HG03066 (cell line): ENCODE data around the gene TP73.
"Not testable (repeated sequence)": the region's sequence is repeated elsewhere in the genome, so short reads cannot be mapped to it uniquely, and the experiment has no call there.

Experiments
- ATAC-seq: cut with Tn5 transposase; IDR thresholded peaks from one replicate; pipeline ENCODE4 v1.9.1; 2021; ENCODE audit warnings: low read depth; ENCODE audit not compliant: unreplicated experiment

TP73 gene

GRCh38 chr1:3736708-3737107 lies 84.4 kb downstream of the TP73 start:
- no peak for ATAC-seq

- ATAC-seq: no peak
These were observed 86.6 kb downstream of the TP73 start for GRCh38 chr1:3738943-3739342.

- ATAC-seq: no peak
These were observed 87.7 kb downstream of the TP73 start for GRCh38 chr1:3740042-3740441.

- no peak for ATAC-seq
These were observed 88.4 kb downstream of the TP73 start for GRCh38 chr1:3740752-3741151.

GRCh38 chr1:3741566-3742438 lies 89.5 kb downstream of the TP73 start:
- ATAC-seq: no peak

- no peak for ATAC-seq
These were observed 90.4 kb downstream of the TP73 start for GRCh38 chr1:3742439-3743298.

GRCh38 chr1:3743421-3743820 lies 91.1 kb downstream of the TP73 start:
- ATAC-seq: no peak

GRCh38 chr1:3743826-3744225 lies 91.5 kb downstream of the TP73 start:
- no peak for ATAC-seq

- ATAC-seq: no peak
These were observed 92.3 kb downstream of the TP73 start for GRCh38 chr1:3744646-3745045.

GRCh38 chr1:3745071-3745470 lies 92.8 kb downstream of the TP73 start:
- ATAC-seq: no peak

GRCh38 chr1:3745590-3746381 lies 93.5 kb downstream of the TP73 start:
- ATAC-seq: no peak

- ATAC-seq: no peak
These were observed 94.1 kb downstream of the TP73 start for GRCh38 chr1:3746389-3746829.

GRCh38 chr1:3746830-3747521 lies 94.7 kb downstream of the TP73 start:
- ATAC-seq: peak; percentile 69

GRCh38 chr1:3747522-3747848 lies 95.2 kb downstream of the TP73 start:
- ATAC-seq: no peak

GRCh38 chr1:3747903-3748302 lies 95.6 kb downstream of the TP73 start:
- no peak for ATAC-seq

GRCh38 chr1:3748316-3748900 lies 96.1 kb downstream of the TP73 start:
- ATAC-seq: not testable (repeated sequence)

- ATAC-seq: no peak
These were observed 97.2 kb downstream of the TP73 start for GRCh38 chr1:3749512-3749911.

GRCh38 chr1:3750741-3751140 lies 98.4 kb downstream of the TP73 start:
- ATAC-seq: no peak

- ATAC-seq: no peak
These were observed 100.2 kb downstream of the TP73 start, which contains the start of gene CCDC27 for GRCh38 chr1:3752400-3752945. Gene CCDC27 (plus strand): TSS chr1:3752450. CDS start chr1:3752482, 32 bp downstream.
